IMR-90 (cell line): Measurements from ENCODE around the gene COL4A1. TPM values are rescaled to one million over a fixed set of nuclear protein-coding genes. Genes with fewer than 3 reads are reported as not detected.
A peak's percentile ranks its signal among the peaks of the same experiment; 100 is the strongest.

ENCODE experiments used
- ATAC-seq: fragments of 200-7000 bp; cut with Tn5 transposase; 2 replicates; pipeline ENCODE4 v1.9.1; 2020; ENCODE audit warnings: low read depth, mild to moderate bottlenecking, moderate library complexity
- BruUV-seq: library from RNA; stranded (reverse); fragments of 400-500 nt; replicated peaks from 2 replicates; lab custom pipeline; 2021; lab: Mats Ljungman, UMichigan
- CTCF ChIA-PET: fragments of 300-600 bp; formaldehyde crosslinking; extraction: SDS; loops from one replicate; lab custom pipeline; 2021; ENCODE audit warnings: antibody characterized with exemption; lab: Yijun Ruan, JAX
- POLR2A ChIA-PET: fragments of 300-600 bp; sonication (Branson Sonifier 250); formaldehyde crosslinking; loops from one replicate; lab custom pipeline; 2022; ENCODE audit warnings: antibody characterized with exemption; ENCODE audit not compliant: unreplicated experiment; lab: Charles Lee
- DNase-seq: peaks from one replicate; pipeline ENCODE4 v3.0.0; 2013
- H2AFZ ChIP-seq: replicated peaks from 2 replicates; pipeline ENCODE3; 2013; ENCODE audit warnings: low read length, mild to moderate bottlenecking; ENCODE audit not compliant: poor library complexity
- H2AK5ac ChIP-seq: 2 replicates; pipeline ENCODE4 v1.6.1; 2013; ENCODE audit warnings: low read depth, low read length, inconsistent platforms
- H2AK9ac ChIP-seq: replicated peaks from 2 replicates; pipeline ENCODE3; 2013; ENCODE audit warnings: mild to moderate bottlenecking, low read depth, low read length, moderate library complexity; ENCODE audit not compliant: poor library complexity
- H2BK120ac ChIP-seq: 2 replicates; pipeline ENCODE4 v1.6.1; 2013; ENCODE audit warnings: low read depth, low read length, inconsistent platforms
- H2BK15ac ChIP-seq: 3 replicates; pipeline ENCODE4 v1.6.1; 2013; ENCODE audit warnings: low read depth, low read length, inconsistent platforms
- H2BK20ac ChIP-seq: 2 replicates; pipeline ENCODE4 v1.6.1; 2013; ENCODE audit warnings: low read depth, mild to moderate bottlenecking, inconsistent platforms, low read length, moderate library complexity
- H2BK5ac ChIP-seq: 2 replicates; pipeline ENCODE4 v1.6.1; 2013; ENCODE audit warnings: mild to moderate bottlenecking, low read depth, low read length, inconsistent platforms; ENCODE audit not compliant: poor library complexity, severe bottlenecking
- H3K14ac ChIP-seq: replicated peaks from 2 replicates; pipeline ENCODE4 v1.6.1; 2013; ENCODE audit warnings: low read depth, low read length, inconsistent platforms
- H3K18ac ChIP-seq: 2 replicates; pipeline ENCODE4 v1.6.1; 2013; ENCODE audit warnings: low read depth, low read length, control low read depth
- H3K23ac ChIP-seq: 2 replicates; pipeline ENCODE4 v1.6.1; 2013; ENCODE audit warnings: low read depth, low read length, inconsistent platforms
- H3K27ac ChIP-seq: 2 replicates; pipeline ENCODE4 v1.5.1; 2013; ENCODE audit warnings: mild to moderate bottlenecking, control low read depth, low read length; ENCODE audit not compliant: insufficient read depth
- H3K27me3 ChIP-seq: 2 replicates; pipeline ENCODE4 v1.6.1; 2013; ENCODE audit warnings: low read length; ENCODE audit not compliant: control insufficient read depth, insufficient read depth
- H3K36me3 ChIP-seq: 2 replicates; pipeline ENCODE4 v1.6.1; 2013; ENCODE audit warnings: low read length, mixed read lengths; ENCODE audit not compliant: control insufficient read depth, insufficient read depth
- H3K4ac ChIP-seq: 2 replicates; pipeline ENCODE4 v1.6.1; 2013; ENCODE audit warnings: low read depth, low read length, inconsistent platforms
- H3K4me1 ChIP-seq: 2 replicates; pipeline ENCODE4 v1.6.1; 2013; ENCODE audit warnings: low read length, mixed read lengths; ENCODE audit not compliant: control insufficient read depth, insufficient read depth
- H3K4me2 ChIP-seq: 2 replicates; pipeline ENCODE4 v1.6.1; 2013; ENCODE audit warnings: low read depth, mild to moderate bottlenecking, control low read depth, low read length, moderate library complexity
- H3K4me3 ChIP-seq: 2 replicates; pipeline ENCODE4 v1.5.1; 2013; ENCODE audit warnings: low read depth, mild to moderate bottlenecking, control low read depth, low read length, moderate library complexity; ENCODE audit not compliant: insufficient read depth
- H3K56ac ChIP-seq: 2 replicates; pipeline ENCODE4 v1.6.1; 2013; ENCODE audit warnings: low read length, inconsistent platforms; ENCODE audit not compliant: insufficient read depth; ENCODE audit errors: extremely low read depth
- H3K79me1 ChIP-seq, 2 experiments: 2 replicates each; pipeline ENCODE4 v1.6.1; 2013; ENCODE audit warnings: low read length in 2 of 2, inconsistent platforms in 1 of 2, low read depth in 1 of 2
- H3K9ac ChIP-seq: 2 replicates; pipeline ENCODE4 v1.6.1; 2013; ENCODE audit warnings: low read depth, low read length, control low read depth
- H3K9me1 ChIP-seq: 2 replicates; pipeline ENCODE4 v1.6.1; 2013; ENCODE audit warnings: low read length, inconsistent platforms; ENCODE audit not compliant: insufficient read depth
- H3K9me3 ChIP-seq: 2 replicates; pipeline ENCODE4 v1.6.1; 2013; ENCODE audit warnings: low read length; ENCODE audit not compliant: control insufficient read depth, insufficient read depth
- H4K20me1 ChIP-seq: 2 replicates; pipeline ENCODE4 v1.6.1; 2013; ENCODE audit warnings: low read length, inconsistent platforms; ENCODE audit not compliant: insufficient read depth
- H4K5ac ChIP-seq: 2 replicates; pipeline ENCODE4 v1.6.1; 2013; ENCODE audit warnings: mild to moderate bottlenecking, low read depth, low read length, control low read depth
- H4K8ac ChIP-seq, 2 experiments: 2 replicates each; pipeline ENCODE4 v1.6.1; 2013; ENCODE audit warnings: low read depth in 2 of 2, low read length in 2 of 2, control low read depth in 1 of 2, inconsistent platforms in 1 of 2
- H4K91ac ChIP-seq: 2 replicates; pipeline ENCODE4 v1.6.1; 2013; ENCODE audit warnings: low read depth, low read length, inconsistent platforms; ENCODE audit not compliant: insufficient read depth
- CEBPB ChIP-seq: IDR thresholded peaks from 2 replicates; pipeline ENCODE4 v1.6.1; 2012; ENCODE audit warnings: low read depth, low read length, improper control_type of control experiment
- CHD1 ChIP-seq: IDR thresholded peaks from 2 replicates; pipeline ENCODE4 v1.6.1; 2012; ENCODE audit warnings: low read depth, low read length, improper control_type of control experiment
- CTCF ChIP-seq: conservative IDR thresholded peaks from 2 replicates; pipeline ENCODE4 v1.5.1; 2012; ENCODE audit warnings: mild to moderate bottlenecking, low read depth, low read length, improper control_type of control experiment
- FOS ChIP-seq: fragments of 150-350 bp; IDR thresholded peaks from 2 replicates; pipeline ENCODE4 v1.6.1; 2016; ENCODE audit warnings: low read depth, low read length
- MAFK ChIP-seq: IDR thresholded peaks from 2 replicates; pipeline ENCODE4 v1.6.1; 2012; ENCODE audit warnings: low read depth, low read length, improper control_type of control experiment
- MAZ ChIP-seq: IDR thresholded peaks from 2 replicates; pipeline ENCODE4 v1.6.1; 2012; ENCODE audit warnings: low read depth, mild to moderate bottlenecking, low read length, improper control_type of control experiment, moderate library complexity, borderline replicate concordance
- MXI1 ChIP-seq: IDR thresholded peaks from 2 replicates; pipeline ENCODE4 v1.6.1; 2012; ENCODE audit warnings: low read depth, mild to moderate bottlenecking, low read length, moderate library complexity, borderline replicate concordance
- RCOR1 ChIP-seq: IDR thresholded peaks from 2 replicates; pipeline ENCODE4 v1.6.1; 2012; ENCODE audit warnings: mild to moderate bottlenecking, low read length, improper control_type of control experiment; ENCODE audit not compliant: insufficient replicate concordance
- RFX5 ChIP-seq: IDR thresholded peaks from 2 replicates; pipeline ENCODE4 v1.8.0; 2012; ENCODE audit warnings: low read depth, mild to moderate bottlenecking, low read length, moderate library complexity
- SMC3 ChIP-seq: fragments of 150-350 bp; IDR thresholded peaks from 2 replicates; pipeline ENCODE4 v1.6.1; 2016; ENCODE audit warnings: low read depth, mild to moderate bottlenecking, antibody characterized with exemption, low read length, moderate library complexity
- WGBS, 2 experiments: methylation state at CpG; one replicate each; pipeline versions ENCODE4 v1.1.5 to v1.1.7; 2013; ENCODE audit warnings: missing lambda C conversion rate in 2 of 2; ENCODE audit not compliant: insufficient read length in 1 of 2; ENCODE audit errors: extremely low coverage in 2 of 2; 5-methylcytosine and 5-hydroxymethylcytosine counted together
- dilution Hi-C: fragments of 300-500 bp; cut with HindIII; formaldehyde crosslinking; loops from one replicate; pipeline ENCODE4 v1.14.3; 2018; ENCODE audit warnings: low sequenced_read_pairs; ENCODE audit not compliant: unreplicated experiment
- in situ Hi-C: fragments of 300-500 bp; cut with MboI; formaldehyde crosslinking; loops from 3 replicates; pipeline ENCODE4 v1.14.3; 2019; ENCODE audit warnings: low sequenced_read_pairs, inconsistent platforms, mixed read lengths
- intact Hi-C: fragments of 100-400 bp; cut with micrococcal nuclease; formaldehyde crosslinking; loops from 2 replicates; pipeline ENCODE4 v1.10.0; 2022
- polyA plus RNA-seq, 3 experiments: library from polyadenylated mRNA; depleted of rRNA; stranded (reverse); fragments of >200 nt; gene quantifications; 2 replicates each; pipeline ENCODE4 v1.2.3, GENCODE V29; 2012; ENCODE audit warnings: low replicate concordance in 1 of 3
- total RNA-seq: library from RNA; depleted of rRNA; stranded (reverse); fragments of >200 nt; gene quantifications from 2 replicates; pipeline ENCODE4 v1.2.3, GENCODE V29; 2012
- TF ChIP-seq, protein P1 (sequence below): fragments of 150-350 bp; IDR thresholded peaks from 2 replicates; pipeline ENCODE4 v1.6.1; 2016; ENCODE audit warnings: low read depth, mild to moderate bottlenecking, low read length, moderate library complexity, borderline replicate concordance

The COL4A1 gene
- total and polyA plus RNA-seq, 2 of the 4 experiments (the other 2 are of a cell fraction) = 230 to 337 TPM

DNA sequence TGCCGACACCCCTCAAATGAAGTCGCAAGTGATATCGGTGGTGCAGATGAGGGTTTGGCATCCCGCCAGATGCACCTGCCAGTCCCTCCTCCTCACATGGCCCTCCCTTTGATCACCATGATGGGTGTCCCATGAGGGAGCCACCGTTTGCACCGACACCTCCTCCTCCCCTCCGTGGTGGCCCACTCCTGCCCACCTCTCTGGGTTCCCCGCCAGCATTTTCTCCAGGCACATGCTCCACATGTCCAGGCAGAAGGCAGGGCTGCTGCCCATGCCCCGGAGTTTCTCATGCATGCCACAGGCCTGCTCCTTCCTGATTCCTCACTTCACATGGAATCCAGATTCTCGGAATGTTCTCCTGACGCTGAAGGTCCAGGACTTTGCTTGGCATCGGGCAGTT lies 49.4 kb upstream of the COL4A1 start:
- H2BK15ac ChIP-seq = no peak overlapping the region
- H3K56ac ChIP-seq = no peak overlapping the region
- no peak overlapping the region for H2BK120ac ChIP-seq
- no peak overlapping the region for H4K8ac ChIP-seq
- TF ChIP-seq RCOR1 (no peak), MAFK (no peak), CTCF (no peak), SMC3 (no peak), CEBPB (no peak), MXI1 (no peak), CHD1 (no peak), RFX5 (no peak), MAZ (no peak), FOS (no peak)
- TF ChIP-seq, protein P1, sequence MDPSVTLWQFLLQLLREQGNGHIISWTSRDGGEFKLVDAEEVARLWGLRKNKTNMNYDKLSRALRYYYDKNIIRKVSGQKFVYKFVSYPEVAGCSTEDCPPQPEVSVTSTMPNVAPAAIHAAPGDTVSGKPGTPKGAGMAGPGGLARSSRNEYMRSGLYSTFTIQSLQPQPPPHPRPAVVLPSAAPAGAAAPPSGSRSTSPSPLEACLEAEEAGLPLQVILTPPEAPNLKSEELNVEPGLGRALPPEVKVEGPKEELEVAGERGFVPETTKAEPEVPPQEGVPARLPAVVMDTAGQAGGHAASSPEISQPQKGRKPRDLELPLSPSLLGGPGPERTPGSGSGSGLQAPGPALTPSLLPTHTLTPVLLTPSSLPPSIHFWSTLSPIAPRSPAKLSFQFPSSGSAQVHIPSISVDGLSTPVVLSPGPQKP = no peak
- ChIA-PET POLR2A (no interaction called here), CTCF (no interaction called here)
- peaks cover 50% of the 10 kb centered on the region for H3K9me1 ChIP-seq
- no peak overlapping the region for H3K27ac ChIP-seq
- peaks cover 51% of the 10 kb centered on the region for H4K20me1 ChIP-seq
- in situ Hi-C loops (no loop called here), dilution Hi-C loops (no loop called here), intact Hi-C loops (no loop called here)
- BruUV-seq = no TSS peak
- H4K5ac ChIP-seq = no peak overlapping the region
- H2AK5ac ChIP-seq = no peak overlapping the region; the same call in 1 of the 2 replicates
- peak overlapping the region; percentile 1 for H2AFZ ChIP-seq
- 60% methylated on average over 1 of the region's 12 CpGs; no CpG with 5 or more reads in 1 of the 2 experiments for WGBS, 2 experiments
- no peak overlapping the region for H3K9ac ChIP-seq
- no peak overlapping the region for H4K91ac ChIP-seq
- H3K18ac ChIP-seq = no peak overlapping the region
- peaks cover 15% of the 10 kb centered on the region for H3K4me1 ChIP-seq
- H3K14ac ChIP-seq = no peak overlapping the region
- no peak overlapping the region for H3K4me2 ChIP-seq
- H3K27me3 ChIP-seq = no peaks in the 10 kb centered on the region
- H3K4ac ChIP-seq = no peak overlapping the region
- H2BK5ac ChIP-seq = no peak overlapping the region
- ATAC-seq = no peak
- no peaks in the 10 kb centered on the region for H3K9me3 ChIP-seq
- H2AK9ac ChIP-seq = peak overlapping the region; percentile 67
- no peak overlapping the region for H2BK20ac ChIP-seq
- no peak overlapping the region for H3K4me3 ChIP-seq
- no peak for DNase-seq
- peaks cover 29% of the 10 kb centered on the region for H3K36me3 ChIP-seq
- peaks cover 27 to 82% of the 10 kb centered on the region in 2 experiments for H3K79me1 ChIP-seq
- no peak overlapping the region for H3K23ac ChIP-seq
